Keratinocyte (primary cell): Measurements from ENCODE around the gene TMEM205.

Experiments
- EZH2 ChIP-seq: IDR thresholded peaks from one replicate; pipeline ENCODE4 v1.6.1; 2012; ENCODE audit warnings: inconsistent platforms, mild to moderate bottlenecking, low read length, moderate library complexity
- TF ChIP-seq, protein P1 (sequence below), 3 experiments: IDR thresholded peaks in 1 of 3; conservative IDR thresholded peaks in 1 of 3; optimal IDR thresholded peaks in 1 of 3; 2 replicates in 2 of 3; 3 replicates in 1 of 3; pipeline versions ENCODE3 to v1.5.1; 2011; ENCODE audit warnings: low read length in 3 of 3, mild to moderate bottlenecking in 3 of 3, moderate library complexity in 2 of 3, control low read depth in 1 of 3, inconsistent platforms in 1 of 3; ENCODE audit not compliant: insufficient read depth in 2 of 3; ENCODE audit errors: extremely low read depth in 1 of 3

DNA sequence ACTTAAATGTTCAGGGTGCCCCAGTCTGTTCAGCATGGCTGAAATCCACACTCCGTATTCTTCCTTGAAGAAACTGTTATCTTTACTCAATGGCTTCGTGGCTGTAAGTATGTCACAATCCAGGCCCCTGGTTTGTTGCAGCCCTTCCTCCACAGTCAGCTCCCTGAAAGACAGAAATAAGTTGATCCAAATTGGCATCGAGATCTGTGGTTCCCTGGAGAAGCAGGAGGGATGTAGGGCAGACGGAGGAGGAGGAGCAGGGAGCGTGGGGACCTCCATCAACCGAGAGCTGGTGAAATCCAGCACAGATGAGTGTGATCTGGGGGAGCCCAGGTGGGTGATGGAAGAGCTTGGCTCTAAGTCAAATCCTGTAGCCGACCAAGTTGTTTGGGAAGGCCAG, 49.8 kb downstream of the TMEM205 start:
- TF ChIP-seq, protein P1, sequence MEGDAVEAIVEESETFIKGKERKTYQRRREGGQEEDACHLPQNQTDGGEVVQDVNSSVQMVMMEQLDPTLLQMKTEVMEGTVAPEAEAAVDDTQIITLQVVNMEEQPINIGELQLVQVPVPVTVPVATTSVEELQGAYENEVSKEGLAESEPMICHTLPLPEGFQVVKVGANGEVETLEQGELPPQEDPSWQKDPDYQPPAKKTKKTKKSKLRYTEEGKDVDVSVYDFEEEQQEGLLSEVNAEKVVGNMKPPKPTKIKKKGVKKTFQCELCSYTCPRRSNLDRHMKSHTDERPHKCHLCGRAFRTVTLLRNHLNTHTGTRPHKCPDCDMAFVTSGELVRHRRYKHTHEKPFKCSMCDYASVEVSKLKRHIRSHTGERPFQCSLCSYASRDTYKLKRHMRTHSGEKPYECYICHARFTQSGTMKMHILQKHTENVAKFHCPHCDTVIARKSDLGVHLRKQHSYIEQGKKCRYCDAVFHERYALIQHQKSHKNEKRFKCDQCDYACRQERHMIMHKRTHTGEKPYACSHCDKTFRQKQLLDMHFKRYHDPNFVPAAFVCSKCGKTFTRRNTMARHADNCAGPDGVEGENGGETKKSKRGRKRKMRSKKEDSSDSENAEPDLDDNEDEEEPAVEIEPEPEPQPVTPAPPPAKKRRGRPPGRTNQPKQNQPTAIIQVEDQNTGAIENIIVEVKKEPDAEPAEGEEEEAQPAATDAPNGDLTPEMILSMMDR (optimal IDR thresholded peaks at IDR 0.05 in 1 of 3, IDR thresholded peaks at IDR 0.05 in 1 of 3, conservative IDR thresholded peaks at IDR 0.05 in 1 of 3; ENCODE audit: extremely low read depth in 1 of 3, insufficient read depth in 2 of 3, low read length in 3 of 3), result no peak
- no peak for TF ChIP-seq EZH2
